Stimulated activated CD4-positive, alpha-beta T cell treated with anti-CD3 and anti-CD28 coated beads, Interleukin-1b, Interleukin-23, amount 100 ng/mL, for 24 hours (primary cell): ENCODE measurements around the gene SMC5.

ENCODE experiments used
- DNase-seq, 4 experiments: peaks; one replicate each; pipeline ENCODE4 v3.0.0-alpha.2; 2020; ENCODE audit warnings: low read depth in 4 of 4, low spot score in 1 of 4

SMC5 gene

GRCh38 chr9:70403618-70404025 lies 144.8 kb downstream of the SMC5 start:
- no peak for DNase-seq

DNA sequence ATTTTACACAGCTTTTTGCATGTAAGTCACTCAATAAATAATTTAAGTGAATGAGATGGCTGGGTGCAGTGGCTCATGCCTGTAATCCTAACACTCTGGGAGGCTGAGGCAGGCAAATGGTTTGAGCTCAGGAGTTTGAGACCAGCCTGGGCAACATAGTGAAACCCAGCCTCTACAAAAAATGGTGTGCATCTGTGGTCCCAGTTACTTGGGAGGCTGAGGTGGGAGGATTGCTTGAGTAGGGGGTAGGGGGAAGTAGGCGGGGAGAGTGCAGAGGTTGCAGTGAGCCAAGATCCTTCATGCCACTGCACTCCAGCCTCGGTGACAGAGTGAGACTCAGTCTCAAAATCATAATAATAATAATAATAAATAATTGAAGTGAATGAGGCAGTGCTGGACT lies 145.5 kb downstream of the SMC5 start:
- no peak for DNase-seq
